Brain microvascular endothelial cell (primary cell): ENCODE data around the gene PSMB11.
A peak's percentile ranks its signal among the peaks of the same experiment; 100 is the strongest.

Experiments
- DNase-seq: peaks from one replicate; pipeline ENCODE4 v3.0.0-alpha.2; 2020
- H3K27ac ChIP-seq: fragments of 250-450 bp; sonication (Bioruptor Pico); 2 replicates; pipeline ENCODE4 v1.5.1; 2020; ENCODE audit warnings: mild to moderate bottlenecking, moderate library complexity
- H3K27me3 ChIP-seq: fragments of 250-450 bp; sonication (Bioruptor Pico); replicated peaks from 2 replicates; pipeline ENCODE4 v1.5.1; 2020; ENCODE audit warnings: mild to moderate bottlenecking
- H3K36me3 ChIP-seq: fragments of 250-450 bp; sonication (Bioruptor Pico); replicated peaks from 2 replicates; pipeline ENCODE4 v1.5.1; 2020; ENCODE audit warnings: mild to moderate bottlenecking
- H3K4me3 ChIP-seq: 2 replicates; pipeline ENCODE4 v1.5.1; 2011; ENCODE audit warnings: low read depth, mild to moderate bottlenecking, control low read depth, low read length, moderate library complexity
- CTCF ChIP-seq: IDR thresholded peaks from 2 replicates; pipeline ENCODE4 v1.5.1; 2011; ENCODE audit warnings: low read depth, mild to moderate bottlenecking, moderate library complexity, low read length, control low read depth, inconsistent platforms; ENCODE audit errors: missing control alignments
- in situ Hi-C: cut with HindIII; loops from 2 replicates; pipeline ENCODE4 v1.10.0; 2017; ENCODE audit warnings: low sequenced_read_pairs, low pct_ligation_motif_present

Gene PSMB11

GRCh38 chr14:23042162-23042965, at the start of gene PSMB11:
Gene PSMB11 (plus strand): TSS chr14:23042212. CDS start chr14:23042226, 14 bp downstream.
- no peak within 1 kb of the TSS for H3K4me3 ChIP-seq
- in situ Hi-C loops: loop anchor here (10.0 kb wide), 1 partner anchor 58 kb away; the partner anchor contains the start of gene AJUBA
- H3K36me3 ChIP-seq: no peaks in the 10 kb centered on the region
- no peak for DNase-seq
- no peak for TF ChIP-seq CTCF
- no peaks in the 10 kb centered on the region for H3K27me3 ChIP-seq
- no peak within 1 kb of the TSS for H3K27ac ChIP-seq

GRCh38 chr14:22993517-22993916, 48.5 kb upstream of the PSMB11 start:
- no peaks in the 10 kb centered on the region for H3K36me3 ChIP-seq
- TF ChIP-seq CTCF: no peak
- in situ Hi-C loops: no loop called here
- no peak for DNase-seq
- H3K4me3 ChIP-seq: no peak overlapping the region
- H3K27me3 ChIP-seq: no peaks in the 10 kb centered on the region
- no peak overlapping the region for H3K27ac ChIP-seq

- H3K27me3 ChIP-seq: no peaks in the 10 kb centered on the region
- H3K4me3 ChIP-seq: no peak overlapping the region
- no peak overlapping the region for H3K27ac ChIP-seq
- TF ChIP-seq CTCF: peak; percentile 82
- in situ Hi-C loops: no loop called here
- H3K36me3 ChIP-seq: no peaks in the 10 kb centered on the region
- DNase-seq: no peak
These were observed 47.2 kb upstream of the PSMB11 start for GRCh38 chr14:22994762-22995275.

- Histone ChIP-seq H3K27ac (no peak overlapping the region), H3K27me3 (no peaks in the 10 kb centered on the region), H3K36me3 (no peaks in the 10 kb centered on the region), H3K4me3 (no peak overlapping the region)
- DNase-seq: no peak
- in situ Hi-C loops: no loop called here
- TF ChIP-seq CTCF: no peak
These were observed 46.0 kb upstream of the PSMB11 start for GRCh38 chr14:22995889-22996625.

GRCh38 chr14:22996768-22997654, 45.0 kb upstream of the PSMB11 start:
- Histone ChIP-seq H3K4me3 (no peak overlapping the region), H3K27me3 (no peaks in the 10 kb centered on the region), H3K36me3 (no peaks in the 10 kb centered on the region), H3K27ac (no peak overlapping the region)
- in situ Hi-C loops: no loop called here
- TF ChIP-seq CTCF: no peak
- DNase-seq: no peak
